ENCODE results near the gene CHD2. TPM values are rescaled to one million over a fixed set of nuclear protein-coding genes. Genes with fewer than 3 reads are reported as not detected.
A peak's percentile ranks its signal among the peaks of the same experiment; 100 is the strongest.

Gene CHD2
- total RNA-seq, 4 donors from 2014 or later, result 26.9 to 55.5 (median 33.7) TPM

DNA sequence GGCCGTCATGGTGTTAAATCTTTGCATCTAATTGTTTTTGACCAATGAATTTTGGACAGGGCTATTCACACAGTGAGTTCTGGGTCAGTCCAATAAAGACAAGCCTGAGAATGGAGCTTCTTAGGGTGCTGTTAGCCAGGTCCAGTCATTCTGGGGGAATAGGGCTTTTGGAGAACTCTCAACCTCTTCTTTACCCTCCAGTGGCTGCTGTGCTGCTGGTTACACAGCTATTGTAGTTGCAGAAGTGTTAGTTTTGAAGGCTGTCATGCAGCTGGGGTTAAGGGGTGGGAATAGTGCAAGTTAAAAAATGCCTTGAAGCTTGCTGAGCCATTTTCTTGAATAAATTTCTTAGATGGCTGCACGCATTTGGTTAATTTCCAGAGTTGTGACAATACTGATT is 89.9 kb downstream of the CHD2 start:
- DNase-seq (no peak), ATAC-seq (no peak)
- Histone ChIP-seq H3K27ac (peak overlapping the region; percentile 74 to 92 (median 84)), H3K4me1 (peaks cover 27 to 37% of the 10 kb centered on the region in 2 donors), H3K9me3 (no peaks in the 10 kb centered on the region), H3K36me3 (peaks cover 0 to 70% of the 10 kb centered on the region in 2 donors), H3K4me3 (no peak overlapping the region), H3K27me3 (no peaks in the 10 kb centered on the region)
- intact Hi-C loops (cut with DNase I; ENCODE audit: low total_unique reads) (no loop called here), in situ Hi-C loops (cut with MboI; ENCODE audit: low sequenced_read_pairs in 4 of 4) (no loop called here)
- TF ChIP-seq, protein P1, sequence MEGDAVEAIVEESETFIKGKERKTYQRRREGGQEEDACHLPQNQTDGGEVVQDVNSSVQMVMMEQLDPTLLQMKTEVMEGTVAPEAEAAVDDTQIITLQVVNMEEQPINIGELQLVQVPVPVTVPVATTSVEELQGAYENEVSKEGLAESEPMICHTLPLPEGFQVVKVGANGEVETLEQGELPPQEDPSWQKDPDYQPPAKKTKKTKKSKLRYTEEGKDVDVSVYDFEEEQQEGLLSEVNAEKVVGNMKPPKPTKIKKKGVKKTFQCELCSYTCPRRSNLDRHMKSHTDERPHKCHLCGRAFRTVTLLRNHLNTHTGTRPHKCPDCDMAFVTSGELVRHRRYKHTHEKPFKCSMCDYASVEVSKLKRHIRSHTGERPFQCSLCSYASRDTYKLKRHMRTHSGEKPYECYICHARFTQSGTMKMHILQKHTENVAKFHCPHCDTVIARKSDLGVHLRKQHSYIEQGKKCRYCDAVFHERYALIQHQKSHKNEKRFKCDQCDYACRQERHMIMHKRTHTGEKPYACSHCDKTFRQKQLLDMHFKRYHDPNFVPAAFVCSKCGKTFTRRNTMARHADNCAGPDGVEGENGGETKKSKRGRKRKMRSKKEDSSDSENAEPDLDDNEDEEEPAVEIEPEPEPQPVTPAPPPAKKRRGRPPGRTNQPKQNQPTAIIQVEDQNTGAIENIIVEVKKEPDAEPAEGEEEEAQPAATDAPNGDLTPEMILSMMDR (IDR thresholded peaks at IDR 0.05 in 4 of 5, conservative IDR thresholded peaks at IDR 0.05 in 1 of 5), result no peak
- no peak for TF ChIP-seq POLR2A (IDR thresholded peaks at IDR 0.05)

DNA sequence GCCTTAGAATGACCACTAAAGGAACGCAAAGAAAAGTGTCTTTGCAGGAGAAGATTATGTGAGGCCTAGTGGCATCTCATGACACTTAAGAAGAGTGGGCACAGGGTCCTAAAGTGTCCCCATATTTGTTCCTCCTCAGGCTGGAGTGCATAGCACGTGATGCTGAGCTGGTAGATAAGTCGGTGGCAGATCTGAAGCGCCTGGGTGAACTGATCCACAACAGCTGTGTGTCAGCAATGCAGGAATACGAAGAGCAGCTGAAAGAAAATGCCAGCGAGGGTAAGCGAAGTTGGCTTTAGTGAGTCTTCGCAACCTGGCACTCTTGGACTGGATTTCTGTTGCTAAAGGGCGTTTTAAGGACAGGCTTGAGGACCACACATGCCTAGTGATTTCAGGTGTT is 92.6 kb downstream of the CHD2 start:
- peak overlapping the region; percentile 74 to 92 (median 84) for H3K27ac ChIP-seq
- H3K4me1 ChIP-seq, result peaks cover 27 to 36% of the 10 kb centered on the region in 2 donors
- no peak overlapping the region for H3K4me3 ChIP-seq
- no peak for TF ChIP-seq POLR2A (IDR thresholded peaks at IDR 0.05)
- TF ChIP-seq, protein P1 (IDR thresholded peaks at IDR 0.05 in 4 of 5, conservative IDR thresholded peaks at IDR 0.05 in 1 of 5), result no peak
- peak; percentile 91 to 95 for ATAC-seq
- DNase-seq, result peak; percentile 48 to 82
- peaks cover 0 to 81% of the 10 kb centered on the region in 2 donors for H3K36me3 ChIP-seq
- H3K27me3 ChIP-seq, result no peaks in the 10 kb centered on the region
- no peaks in the 10 kb centered on the region for H3K9me3 ChIP-seq
- in situ Hi-C loops (cut with MboI; ENCODE audit: low sequenced_read_pairs in 4 of 4), result no loop called here
- intact Hi-C loops (cut with DNase I; ENCODE audit: low total_unique reads), result no loop called here

DNA sequence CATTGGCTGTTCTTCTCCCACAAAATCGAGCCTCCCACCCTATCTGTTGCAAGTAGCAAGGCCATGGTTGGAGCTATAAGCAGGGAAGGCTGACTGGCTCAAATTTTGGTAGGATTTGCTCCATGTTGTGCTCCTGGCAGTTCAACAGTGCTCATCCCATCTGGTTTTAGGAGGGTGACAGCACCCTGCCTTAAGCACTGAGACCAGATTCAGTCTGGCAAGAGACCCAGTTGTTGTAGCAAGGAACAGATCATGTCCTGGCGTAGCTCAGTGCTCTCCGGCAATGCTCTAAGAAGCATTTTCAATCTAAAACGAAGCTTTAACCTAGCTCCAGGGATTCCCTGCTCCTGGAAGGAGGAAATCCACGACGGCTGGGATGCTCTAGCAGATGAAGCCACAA is 97.7 kb downstream of the CHD2 start:
- Histone ChIP-seq H3K4me1 (peaks cover 4 to 12% of the 10 kb centered on the region in 2 donors), H3K27ac (peak overlapping the region in 2 of 4 donors; percentile 5 to 92), H3K9me3 (no peaks in the 10 kb centered on the region), H3K27me3 (no peaks in the 10 kb centered on the region), H3K4me3 (no peak overlapping the region), H3K36me3 (peaks cover 3 to 95% of the 10 kb centered on the region in 2 donors)
- in situ Hi-C loops (cut with MboI; ENCODE audit: low sequenced_read_pairs in 4 of 4) (no loop called here), intact Hi-C loops (cut with DNase I; ENCODE audit: low total_unique reads) (no loop called here)
- no peak for ATAC-seq
- DNase-seq, result no peak
- TF ChIP-seq POLR2A (IDR thresholded peaks at IDR 0.05), result no peak
- TF ChIP-seq, protein P1 (IDR thresholded peaks at IDR 0.05 in 4 of 5, conservative IDR thresholded peaks at IDR 0.05 in 1 of 5), result no peak

DNA sequence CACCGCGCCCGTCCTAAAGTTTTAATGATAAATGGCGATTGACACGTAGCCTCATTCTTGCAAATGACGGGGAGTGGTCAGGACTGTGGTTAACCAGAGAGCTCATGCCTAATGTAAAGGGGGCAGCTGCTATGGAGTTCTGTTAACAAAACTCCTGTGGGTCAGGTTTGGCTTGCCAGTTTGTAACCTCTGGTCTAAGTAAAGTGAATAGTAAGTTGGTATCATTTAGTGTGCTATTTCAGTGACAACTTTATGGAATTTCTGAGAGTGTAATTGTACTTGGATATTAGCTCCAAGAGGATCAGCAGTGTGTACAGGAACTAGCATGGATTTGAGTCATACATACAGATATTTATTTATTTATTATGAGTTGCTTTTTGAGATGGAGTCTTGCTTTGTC is 101.0 kb downstream of the CHD2 start:
- H3K36me3 ChIP-seq, result peaks cover 3 to 89% of the 10 kb centered on the region in 2 donors
- no peak for DNase-seq
- H3K9me3 ChIP-seq, result no peaks in the 10 kb centered on the region
- ATAC-seq, result peak in 1 of 2 donors; percentile 2
- in situ Hi-C loops (cut with MboI; ENCODE audit: low sequenced_read_pairs in 4 of 4) (loop anchor here in 3 of 4 donors (25.0 kb wide), 1 partner anchor 214 kb away; no protein-coding TSS in a partner anchor), intact Hi-C loops (cut with DNase I; ENCODE audit: low total_unique reads) (no loop called here)
- no peak for TF ChIP-seq POLR2A (IDR thresholded peaks at IDR 0.05)
- TF ChIP-seq, protein P1 (IDR thresholded peaks at IDR 0.05 in 4 of 5, conservative IDR thresholded peaks at IDR 0.05 in 1 of 5), result no peak
- H3K4me1 ChIP-seq, result peaks cover 0 to 15% of the 10 kb centered on the region in 2 donors
- H3K27me3 ChIP-seq, result no peaks in the 10 kb centered on the region
- H3K4me3 ChIP-seq, result no peak overlapping the region
- H3K27ac ChIP-seq, result peak overlapping the region; percentile 27 to 92 (median 68)

DNA sequence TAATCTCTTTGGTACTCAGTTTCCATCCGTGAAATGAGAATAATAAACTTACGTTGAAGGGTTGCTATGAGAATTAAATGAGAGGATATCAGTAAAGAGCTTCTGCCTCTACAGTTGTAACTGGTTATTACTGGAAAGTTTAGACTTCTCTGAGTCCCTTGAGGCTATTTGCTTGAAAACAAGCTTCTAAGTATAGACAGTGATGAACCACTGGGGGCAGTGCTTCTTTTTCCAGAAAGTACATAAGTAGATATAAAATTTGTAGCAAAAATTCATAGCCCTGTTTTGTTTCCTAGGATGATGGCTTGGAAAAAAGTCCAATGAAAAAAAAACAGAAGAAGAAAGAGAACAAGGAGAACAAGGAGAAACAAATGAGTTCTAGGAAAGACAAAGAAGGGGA is 101.8 kb downstream of the CHD2 start:
- Histone ChIP-seq H3K4me1 (peaks cover 0 to 15% of the 10 kb centered on the region in 2 donors), H3K9me3 (no peaks in the 10 kb centered on the region), H3K4me3 (no peak overlapping the region), H3K27ac (peak overlapping the region; percentile 27 to 92 (median 68)), H3K36me3 (peaks cover 3 to 86% of the 10 kb centered on the region in 2 donors), H3K27me3 (no peaks in the 10 kb centered on the region)
- intact Hi-C loops (cut with DNase I; ENCODE audit: low total_unique reads), result no loop called here
- in situ Hi-C loops (cut with MboI; ENCODE audit: low sequenced_read_pairs in 4 of 4), result loop anchor here in 3 of 4 donors (25.0 kb wide), 1 partner anchor 215 kb away; no protein-coding TSS in a partner anchor
- ATAC-seq (no peak), DNase-seq (no peak)
- no peak for TF ChIP-seq POLR2A (IDR thresholded peaks at IDR 0.05)
- TF ChIP-seq, protein P1 (IDR thresholded peaks at IDR 0.05 in 4 of 5, conservative IDR thresholded peaks at IDR 0.05 in 1 of 5), result peak in 3 of 5 experiments; percentile 7 to 20 (median 17)
